Psoas muscle (tissue), 8 donors: ENCODE measurements around the gene CYP27B1. TPM values are rescaled to one million over a fixed set of nuclear protein-coding genes. Genes with fewer than 3 reads are reported as not detected.

Experiments used
- ATAC-seq, 4 donors: fragments of 200-7000 bp; cut with Tn5 transposase; one replicate each; pipeline ENCODE4 v1.9.1; 2020; ENCODE audit warnings: moderate library complexity in 3 of 4, mild to moderate bottlenecking in 2 of 4
- DNase-seq, 2 donors: peaks; one replicate each; pipeline ENCODE4 v3.0.0-alpha.2; 2020
- H3K27ac ChIP-seq: fragments of 200-600 bp; one replicate; pipeline ENCODE4 v1.8.0; 2022
- H3K27me3 ChIP-seq, 3 donors: fragments of 200-600 bp in 1 of 3; one replicate each; pipeline versions ENCODE4 v1.6.1 to v1.8.0; 2013 to 2022; ENCODE audit warnings: low read length in 2 of 3, mild to moderate bottlenecking in 2 of 3, moderate library complexity in 1 of 3; ENCODE audit not compliant: insufficient read depth in 3 of 3
- H3K36me3 ChIP-seq, 2 donors: fragments of 200-600 bp in 1 of 2; one replicate each; pipeline versions ENCODE4 v1.6.1 to v1.8.0; 2013 to 2022; ENCODE audit warnings: low read depth in 1 of 2, mild to moderate bottlenecking in 1 of 2, moderate library complexity in 1 of 2; ENCODE audit not compliant: insufficient read depth in 1 of 2
- H3K4me1 ChIP-seq: fragments of 200-600 bp; one replicate; pipeline ENCODE4 v1.8.0; 2022
- H3K4me3 ChIP-seq: fragments of 200-600 bp; one replicate; pipeline ENCODE4 v1.8.0; 2022; ENCODE audit warnings: mild to moderate bottlenecking
- H3K9me3 ChIP-seq: fragments of 200-600 bp; one replicate; pipeline ENCODE4 v1.8.0; 2022
- WGBS, 3 donors: extraction: QIAGEN DNeasy Blood & Tissue Kit; methylation state at CpG; one replicate each; pipeline versions ENCODE4 v1.1.6 to v1.1.7; 2013; 5-methylcytosine and 5-hydroxymethylcytosine counted together
- intact Hi-C, 2 donors: fragments of 100-400 bp; cut with DNase I; formaldehyde crosslinking; loops; one replicate each; pipeline versions ENCODE4 v1.11.0 to v1.14.2; 2022
- polyA plus RNA-seq, 3 donors: library from polyadenylated mRNA; stranded (reverse); fragments of 200-250 nt; gene quantifications; one replicate each; pipeline ENCODE4 v1.2.3, GENCODE V29; 2013
- total RNA-seq, 4 donors: library from RNA; stranded (reverse); fragmentation: NEBNext Ultra II Directional in 2 of 4; extraction: Animal tissue kit (Norgen Biotek cat#: 25700) in 2 of 4; gene quantifications; one replicate each; pipeline versions ENCODE4 v1.2.1 to v1.2.4, GENCODE V29; 2021 to 2023
- TF ChIP-seq, protein P1 (sequence below): fragments of 200-600 bp; IDR thresholded peaks from one replicate; pipeline ENCODE4 v1.8.0; 2022; ENCODE audit warnings: antibody characterized with exemption
- donor health status: healthy with polysubstance abuse.
- donor health status: DM: no; HTN: no; CAD: no; lungs with moderate emphysema.
- donor health status: Bipolar disorder and iron deficiency.
- donor health status: healthy.
- donor health status: DM: yes; HTN: yes; CAD: no.
- donor health status: DM: no; HTN: no; CAD: no.
- donor health status: DM: no; HTN: no; CAD: no.
- donor health status: DM: yes; HTN: yes; CAD: no.

The CYP27B1 gene
- total and polyA plus RNA-seq, 7 donors, result 0.06 to 0.54 (median 0.42) TPM; not detected in 2

DNA sequence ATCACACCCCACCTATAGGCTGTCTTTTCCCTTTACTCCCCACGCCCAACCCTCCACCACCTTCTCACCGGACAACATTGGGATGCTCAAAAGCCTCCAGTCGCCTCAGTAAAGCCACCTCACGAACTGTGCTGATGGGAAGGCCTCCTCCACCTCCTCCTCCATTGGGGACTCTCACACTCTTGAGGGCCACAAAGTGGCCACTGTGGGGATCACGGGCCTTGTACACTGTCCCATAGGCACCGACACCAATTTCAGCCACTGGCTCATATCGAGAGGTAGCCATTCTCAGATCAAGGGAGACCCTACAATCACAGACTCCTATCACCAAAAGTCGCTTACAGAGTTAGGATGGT lies 15.5 kb downstream of the CYP27B1 start:
- intact Hi-C loops, result no loop called here
- Histone ChIP-seq H3K27ac (peak overlapping the region; percentile 96), H3K4me3 (peak overlapping the region; percentile 93), H3K9me3 (no peaks in the 10 kb centered on the region), H3K36me3 (peaks cover 20 to 45% of the 10 kb centered on the region in 2 donors), H3K4me1 (peaks cover 26% of the 10 kb centered on the region), H3K27me3 (peaks cover 0 to 4% (median 0%) of the 10 kb centered on the region in 3 donors)
- no peak for DNase-seq
- ATAC-seq, result peak in 1 of 4 donors; percentile 0
- TF ChIP-seq, protein P1, sequence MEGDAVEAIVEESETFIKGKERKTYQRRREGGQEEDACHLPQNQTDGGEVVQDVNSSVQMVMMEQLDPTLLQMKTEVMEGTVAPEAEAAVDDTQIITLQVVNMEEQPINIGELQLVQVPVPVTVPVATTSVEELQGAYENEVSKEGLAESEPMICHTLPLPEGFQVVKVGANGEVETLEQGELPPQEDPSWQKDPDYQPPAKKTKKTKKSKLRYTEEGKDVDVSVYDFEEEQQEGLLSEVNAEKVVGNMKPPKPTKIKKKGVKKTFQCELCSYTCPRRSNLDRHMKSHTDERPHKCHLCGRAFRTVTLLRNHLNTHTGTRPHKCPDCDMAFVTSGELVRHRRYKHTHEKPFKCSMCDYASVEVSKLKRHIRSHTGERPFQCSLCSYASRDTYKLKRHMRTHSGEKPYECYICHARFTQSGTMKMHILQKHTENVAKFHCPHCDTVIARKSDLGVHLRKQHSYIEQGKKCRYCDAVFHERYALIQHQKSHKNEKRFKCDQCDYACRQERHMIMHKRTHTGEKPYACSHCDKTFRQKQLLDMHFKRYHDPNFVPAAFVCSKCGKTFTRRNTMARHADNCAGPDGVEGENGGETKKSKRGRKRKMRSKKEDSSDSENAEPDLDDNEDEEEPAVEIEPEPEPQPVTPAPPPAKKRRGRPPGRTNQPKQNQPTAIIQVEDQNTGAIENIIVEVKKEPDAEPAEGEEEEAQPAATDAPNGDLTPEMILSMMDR, result no peak
- 6 to 12% (median 7%) methylated on average over 8 of the region's 8 CpGs for WGBS, 3 donors

DNA sequence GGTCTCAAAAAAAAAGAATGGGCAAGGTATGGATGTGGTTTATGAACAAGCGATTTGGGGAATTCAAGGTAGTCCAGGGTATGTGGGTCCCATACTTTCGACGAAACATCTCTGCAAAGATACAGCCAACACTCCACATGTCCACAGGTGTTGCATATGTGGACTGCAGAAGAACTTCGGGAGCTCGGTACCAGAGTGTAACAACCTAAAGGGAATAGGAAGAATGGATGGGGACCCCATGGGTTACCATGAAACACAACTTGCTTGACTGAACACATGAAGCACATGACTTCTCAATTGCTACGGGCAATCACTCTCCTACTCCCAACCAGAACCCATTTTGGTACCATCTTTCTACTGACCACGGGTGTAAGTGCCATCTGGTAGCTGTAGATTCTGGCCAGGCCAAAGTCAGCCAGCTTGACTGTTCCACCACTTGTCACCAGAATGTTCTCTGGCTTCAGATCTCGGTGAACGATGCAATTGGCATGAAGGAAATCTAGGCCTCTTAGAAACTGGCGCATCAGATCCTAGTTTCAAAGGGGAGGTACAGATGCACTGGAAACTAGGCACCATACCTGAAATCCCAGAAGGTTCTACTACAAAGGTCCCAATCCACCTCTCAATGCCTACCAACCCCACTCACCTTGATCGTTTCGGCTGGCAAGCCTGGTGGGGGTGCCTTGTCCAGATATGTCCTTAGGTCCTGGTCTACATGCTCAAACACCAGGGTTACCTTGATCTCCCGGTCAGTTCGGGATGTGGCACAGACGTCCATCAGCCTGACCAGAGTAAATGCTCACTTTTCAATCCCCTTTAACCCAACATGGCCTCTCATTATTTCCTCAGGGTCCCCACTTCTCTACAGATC lies 16.1 kb downstream of the CYP27B1 start:
- Histone ChIP-seq H3K9me3 (no peaks in the 10 kb centered on the region), H3K4me3 (peak overlapping the region; percentile 93), H3K36me3 (peaks cover 20 to 51% of the 10 kb centered on the region in 2 donors), H3K27me3 (peaks cover 0 to 1% (median 0%) of the 10 kb centered on the region in 3 donors), H3K27ac (peak overlapping the region; percentile 96), H3K4me1 (peaks cover 24% of the 10 kb centered on the region)
- ATAC-seq (no peak), DNase-seq (no peak)
- intact Hi-C loops, result no loop called here
- TF ChIP-seq, protein P1, result no peak
- WGBS, 3 donors, result 71 to 80% (median 75%) methylated on average over 15 of the region's 15 CpGs

DNA sequence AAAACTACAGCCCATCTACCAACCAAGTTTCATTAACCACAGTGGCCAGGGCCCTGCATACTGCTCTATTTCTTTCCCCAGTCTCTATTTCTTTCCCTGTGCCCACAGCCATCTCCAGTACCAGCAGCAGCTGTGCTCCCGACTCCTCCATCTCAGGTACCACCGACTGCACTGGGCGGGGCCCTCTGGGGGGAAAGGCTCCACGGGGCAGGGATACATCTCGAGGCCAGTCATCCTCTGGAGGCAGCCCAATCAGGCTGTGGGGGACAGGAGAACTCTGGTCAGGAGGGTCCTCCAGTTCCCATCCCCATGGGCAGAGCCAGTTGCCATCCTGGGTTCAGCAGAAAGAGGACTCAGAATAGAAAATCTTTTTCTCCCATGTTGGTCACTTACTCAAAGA lies 17.8 kb downstream of the CYP27B1 start:
- Histone ChIP-seq H3K27me3 (no peaks in the 10 kb centered on the region), H3K27ac (no peak overlapping the region), H3K9me3 (no peaks in the 10 kb centered on the region), H3K4me1 (peaks cover 27% of the 10 kb centered on the region), H3K36me3 (peaks cover 20 to 51% of the 10 kb centered on the region in 2 donors), H3K4me3 (no peak overlapping the region)
- WGBS, 3 donors, result 87 to 91% (median 88%) methylated on average over 5 of the region's 5 CpGs
- no peak for DNase-seq
- intact Hi-C loops, result no loop called here
- TF ChIP-seq, protein P1, result no peak
- ATAC-seq, result no peak

DNA sequence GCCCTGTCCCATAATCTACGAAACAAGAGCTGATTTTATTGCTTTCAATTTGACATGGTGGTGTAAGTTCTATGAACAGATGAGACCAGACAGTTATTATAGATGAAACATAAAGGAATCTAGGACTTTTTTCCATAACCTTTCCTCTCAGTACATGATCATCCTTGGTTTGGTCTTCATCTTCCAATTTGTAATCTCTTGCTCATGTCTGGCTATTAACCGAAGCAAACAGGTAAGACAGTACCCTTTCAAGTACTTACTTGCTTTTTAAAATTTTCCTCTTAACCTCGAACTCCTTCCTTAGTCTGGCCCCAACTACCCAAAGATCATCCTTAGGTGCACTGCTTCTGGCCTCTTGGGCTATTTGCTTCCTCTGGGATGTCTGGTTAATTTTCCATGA lies 20.9 kb downstream of the CYP27B1 start:
- Histone ChIP-seq H3K4me1 (peaks cover 22% of the 10 kb centered on the region), H3K4me3 (peak overlapping the region; percentile 96), H3K9me3 (no peaks in the 10 kb centered on the region), H3K27me3 (peaks cover 0 to 4% (median 3%) of the 10 kb centered on the region in 3 donors), H3K36me3 (peaks cover 20 to 51% of the 10 kb centered on the region in 2 donors), H3K27ac (no peak overlapping the region)
- intact Hi-C loops, result no loop called here
- 78 to 80% (median 79%) methylated on average over 3 of the region's 3 CpGs for WGBS, 3 donors
- ATAC-seq (no peak), DNase-seq (no peak)
- TF ChIP-seq, protein P1, result no peak
